Measurements from ENCODE around the gene GPR18.
"Not testable (repeated sequence)": the region's sequence is repeated elsewhere in the genome, so short reads cannot be mapped to it uniquely, and the experiment has no call there.

The GPR18 gene

DNA sequence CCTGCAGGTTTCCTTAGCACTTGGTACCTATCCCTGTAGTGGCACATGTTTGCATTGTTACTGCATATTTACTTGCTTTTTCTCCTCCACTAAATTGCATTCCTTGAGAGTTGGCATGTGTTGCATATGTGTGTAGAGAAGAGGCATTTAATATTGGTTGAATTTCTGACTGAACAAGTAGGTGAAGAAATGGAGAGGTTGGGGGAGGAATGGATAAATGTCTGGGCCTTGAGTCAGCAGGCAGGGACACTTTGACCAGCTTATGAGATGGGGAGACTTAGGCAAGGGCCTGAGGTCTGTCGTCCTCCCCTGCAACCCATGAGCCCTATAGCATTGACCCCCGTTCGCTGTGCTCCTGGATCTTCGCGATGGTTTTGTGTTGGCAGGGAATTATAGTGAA lies 2.0 kb upstream of the GPR18 start:
- no peak overlapping the region for H3K9ac ChIP-seq (ENCODE audit: low read depth in 1 of 2, low read length in 2 of 2)

DNA sequence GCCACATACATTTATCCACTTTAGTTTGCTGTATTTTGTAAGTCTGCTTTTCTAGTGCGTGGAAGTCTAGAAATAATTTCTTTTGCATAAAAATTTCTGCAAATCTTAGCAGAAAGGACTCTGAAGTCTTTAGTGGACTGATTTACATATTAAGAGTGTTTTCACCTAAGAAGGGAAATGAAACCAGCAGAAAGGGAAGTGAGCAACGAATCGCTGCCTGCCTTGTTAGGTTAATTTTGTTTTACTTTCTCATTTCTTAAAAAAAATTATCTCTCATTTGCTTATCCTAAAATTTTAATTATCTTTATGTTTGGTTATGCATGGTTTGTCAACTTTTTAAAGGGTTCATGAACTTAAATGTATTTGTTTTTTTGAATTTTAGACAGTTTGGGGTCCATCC lies 767 bp upstream of the GPR18 start:
- no peaks in the 10 kb centered on the region for H3K27me3 ChIP-seq (ENCODE audit: control insufficient read depth in 2 of 2, insufficient read depth in 2 of 2, low read length in 2 of 2)
- peaks cover 0 to 13% of the 10 kb centered on the region in 2 donors for H3K4me1 ChIP-seq (ENCODE audit: control insufficient read depth in 2 of 2, insufficient read depth in 2 of 2, low read length in 2 of 2)
- no peak overlapping the region for H3K9ac ChIP-seq (ENCODE audit: low read depth in 1 of 2, low read length in 2 of 2)
- no peak overlapping the region for H3K4me3 ChIP-seq (ENCODE audit: low read length in 2 of 2)
- H3K27ac ChIP-seq (ENCODE audit: low read depth in 2 of 2, low read length in 2 of 2), result peak overlapping the region in 1 of 2 donors; percentile 44
- H3K36me3 ChIP-seq (ENCODE audit: control insufficient read depth in 2 of 2, insufficient read depth in 2 of 2, low read length in 2 of 2), result peaks cover 2 to 17% of the 10 kb centered on the region in 2 donors
- H3K9me3 ChIP-seq (ENCODE audit: control insufficient read depth in 2 of 2, low read length in 2 of 2), result no peaks in the 10 kb centered on the region

More for the DNA sequence above, 2.0 kb upstream of the GPR18 start:
- Histone ChIP-seq H3K27me3 (ENCODE audit: control insufficient read depth in 2 of 2, insufficient read depth in 2 of 2, low read length in 2 of 2) (no peaks in the 10 kb centered on the region), H3K27ac (ENCODE audit: low read depth in 2 of 2, low read length in 2 of 2) (no peak overlapping the region), H3K9me3 (ENCODE audit: control insufficient read depth in 2 of 2, low read length in 2 of 2) (no peaks in the 10 kb centered on the region), H3K4me3 (ENCODE audit: low read length in 2 of 2) (no peak overlapping the region), H3K36me3 (ENCODE audit: control insufficient read depth in 2 of 2, insufficient read depth in 2 of 2, low read length in 2 of 2) (peaks cover 2 to 19% of the 10 kb centered on the region in 2 donors), H3K4me1 (ENCODE audit: control insufficient read depth in 2 of 2, insufficient read depth in 2 of 2, low read length in 2 of 2) (peaks cover 0 to 17% of the 10 kb centered on the region in 2 donors)

DNA sequence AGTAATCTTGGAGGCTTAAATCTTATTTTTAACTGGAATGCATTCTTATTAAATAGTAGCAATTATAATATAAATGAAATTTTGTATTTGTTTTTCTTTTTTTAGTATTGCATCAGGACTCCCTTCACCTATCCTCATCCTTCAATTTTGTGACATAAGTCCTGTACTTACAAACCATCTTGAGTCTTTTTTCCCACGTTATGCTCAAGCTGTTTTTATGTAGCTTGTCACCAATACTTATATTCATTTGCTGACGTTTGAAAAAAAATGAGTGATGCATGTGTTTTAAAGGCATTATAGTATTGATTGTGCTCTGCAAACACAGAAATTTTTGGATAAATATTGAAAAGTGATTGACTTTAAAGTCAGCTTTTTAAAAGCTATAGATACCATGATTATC lies 888 bp downstream of the GPR18 start:
- H3K4me3 ChIP-seq (ENCODE audit: low read length in 2 of 2), result peak overlapping the region in 1 of 2 donors; percentile 63
- no peaks in the 10 kb centered on the region for H3K9me3 ChIP-seq (ENCODE audit: control insufficient read depth in 2 of 2, low read length in 2 of 2)
- no peak overlapping the region for H3K27ac ChIP-seq (ENCODE audit: low read depth in 2 of 2, low read length in 2 of 2)
- H3K27me3 ChIP-seq (ENCODE audit: control insufficient read depth in 2 of 2, insufficient read depth in 2 of 2, low read length in 2 of 2), result no peaks in the 10 kb centered on the region
- H3K4me1 ChIP-seq (ENCODE audit: control insufficient read depth in 2 of 2, insufficient read depth in 2 of 2, low read length in 2 of 2), result peaks cover 0 to 13% of the 10 kb centered on the region in 2 donors
- H3K36me3 ChIP-seq (ENCODE audit: control insufficient read depth in 2 of 2, insufficient read depth in 2 of 2, low read length in 2 of 2), result peaks cover 2 to 17% of the 10 kb centered on the region in 2 donors
- H3K9ac ChIP-seq (ENCODE audit: low read depth in 1 of 2, low read length in 2 of 2), result no peak overlapping the region

DNA sequence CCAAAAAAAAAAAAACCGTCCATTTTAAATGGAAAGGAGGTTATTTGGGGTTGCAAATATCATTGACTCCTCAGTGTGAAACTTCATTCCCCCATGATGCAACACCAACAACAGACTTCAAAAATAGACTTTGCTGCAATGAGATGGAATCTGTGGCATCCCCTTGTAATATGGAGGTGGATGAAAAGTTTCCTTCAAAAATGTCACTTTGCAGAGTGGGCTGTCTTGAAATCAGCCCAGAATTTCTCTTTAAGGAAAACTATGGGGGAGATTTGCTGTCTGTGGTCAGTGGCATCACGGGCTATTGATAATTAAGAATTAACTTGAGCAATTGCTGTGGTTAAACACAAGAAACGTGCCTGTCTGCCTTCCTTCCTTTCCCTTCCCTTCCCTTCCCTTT lies 1.5 kb downstream of the GPR18 start:
- Histone ChIP-seq H3K9ac (ENCODE audit: low read depth in 1 of 2, low read length in 2 of 2) (no peak overlapping the region), H3K27me3 (ENCODE audit: control insufficient read depth in 2 of 2, insufficient read depth in 2 of 2, low read length in 2 of 2) (no peaks in the 10 kb centered on the region), H3K4me3 (ENCODE audit: low read length in 2 of 2) (peak overlapping the region in 1 of 2 donors; percentile 17), H3K36me3 (ENCODE audit: control insufficient read depth in 2 of 2, insufficient read depth in 2 of 2, low read length in 2 of 2) (peaks cover 2 to 17% of the 10 kb centered on the region in 2 donors), H3K9me3 (ENCODE audit: control insufficient read depth in 2 of 2, low read length in 2 of 2) (no peaks in the 10 kb centered on the region), H3K27ac (ENCODE audit: low read depth in 2 of 2, low read length in 2 of 2) (peak overlapping the region in 1 of 2 donors; percentile 18), H3K4me1 (ENCODE audit: control insufficient read depth in 2 of 2, insufficient read depth in 2 of 2, low read length in 2 of 2) (peaks cover 0 to 10% of the 10 kb centered on the region in 2 donors)

DNA sequence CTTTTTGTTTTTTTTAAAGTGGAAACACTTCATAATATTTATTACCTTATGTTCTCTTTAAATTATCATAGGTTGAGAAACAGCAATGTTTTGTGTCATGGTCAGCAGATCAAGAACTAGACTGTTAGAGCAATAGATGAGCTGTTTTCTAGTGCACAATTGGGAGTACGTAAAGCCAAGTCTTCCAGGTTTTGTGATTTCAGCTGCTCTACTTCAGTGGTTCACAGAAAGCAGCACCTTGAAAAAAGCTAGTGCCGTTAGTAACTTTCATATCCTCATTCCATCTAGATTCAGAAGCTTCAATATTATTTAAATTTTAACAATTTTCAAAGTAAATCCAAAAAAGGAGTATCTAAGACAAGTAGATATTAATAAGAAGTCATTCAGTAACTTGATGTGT lies 1.9 kb downstream of the GPR18 start:
- Histone ChIP-seq H3K9me3 (ENCODE audit: control insufficient read depth in 2 of 2, low read length in 2 of 2) (no peaks in the 10 kb centered on the region), H3K4me3 (ENCODE audit: low read length in 2 of 2) (peak overlapping the region in 1 of 2 donors; percentile 17), H3K36me3 (ENCODE audit: control insufficient read depth in 2 of 2, insufficient read depth in 2 of 2, low read length in 2 of 2) (peaks cover 0 to 17% of the 10 kb centered on the region in 2 donors), H3K27ac (ENCODE audit: low read depth in 2 of 2, low read length in 2 of 2) (no peak overlapping the region), H3K4me1 (ENCODE audit: control insufficient read depth in 2 of 2, insufficient read depth in 2 of 2, low read length in 2 of 2) (peaks cover 0 to 10% of the 10 kb centered on the region in 2 donors), H3K27me3 (ENCODE audit: control insufficient read depth in 2 of 2, insufficient read depth in 2 of 2, low read length in 2 of 2) (no peaks in the 10 kb centered on the region), H3K9ac (ENCODE audit: low read depth in 1 of 2, low read length in 2 of 2) (no peak overlapping the region)

DNA sequence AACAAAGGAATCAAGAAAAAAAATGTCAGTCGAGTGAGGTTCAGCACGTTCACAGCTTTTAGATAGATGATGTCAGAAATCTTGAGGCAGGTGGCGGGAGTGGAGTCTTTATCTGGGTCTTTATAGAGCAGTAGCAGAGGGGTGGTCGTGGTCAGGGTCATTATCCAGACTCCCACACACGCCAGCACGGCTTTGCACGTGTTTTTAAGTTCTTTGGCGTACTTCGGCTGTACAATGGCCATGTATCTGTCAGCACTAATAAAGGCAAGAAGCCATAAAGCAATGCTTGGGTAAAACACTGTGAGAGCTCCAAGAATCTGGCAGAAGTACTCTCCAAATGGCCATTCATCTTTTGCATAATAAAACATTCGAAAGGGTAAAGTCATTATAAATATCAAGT lies 2.9 kb downstream of the GPR18 start:
- H3K27me3 ChIP-seq (ENCODE audit: control insufficient read depth in 2 of 2, insufficient read depth in 2 of 2, low read length in 2 of 2), result no peaks in the 10 kb centered on the region
- no peaks in the 10 kb centered on the region for H3K9me3 ChIP-seq (ENCODE audit: control insufficient read depth in 2 of 2, low read length in 2 of 2)
- H3K4me3 ChIP-seq (ENCODE audit: low read length in 2 of 2), result no peak overlapping the region
- no peak overlapping the region for H3K9ac ChIP-seq (ENCODE audit: low read depth in 1 of 2, low read length in 2 of 2)
- H3K4me1 ChIP-seq (ENCODE audit: control insufficient read depth in 2 of 2, insufficient read depth in 2 of 2, low read length in 2 of 2), result peaks cover 0 to 5% of the 10 kb centered on the region in 2 donors
- H3K27ac ChIP-seq (ENCODE audit: low read depth in 2 of 2, low read length in 2 of 2), result no peak overlapping the region
- H3K36me3 ChIP-seq (ENCODE audit: control insufficient read depth in 2 of 2, insufficient read depth in 2 of 2, low read length in 2 of 2), result peaks cover 0 to 17% of the 10 kb centered on the region in 2 donors

DNA sequence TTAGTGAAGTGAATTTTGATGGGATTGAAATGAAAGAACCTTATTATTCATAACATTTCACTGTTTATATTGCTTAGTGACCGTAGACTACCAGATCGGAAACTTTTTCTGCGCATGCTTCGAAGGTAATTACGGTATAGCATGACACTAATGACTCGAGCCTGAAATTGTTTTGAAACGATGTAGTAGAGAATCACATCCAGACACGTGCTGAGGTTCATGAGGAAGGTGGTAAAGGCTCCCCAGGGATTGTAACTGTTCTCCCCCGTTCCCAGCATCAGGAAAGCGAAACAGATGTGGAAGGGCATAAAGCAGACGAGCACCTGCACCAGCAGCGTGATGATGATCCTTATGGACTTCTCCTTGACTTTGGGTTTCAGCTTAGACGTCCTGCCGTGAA lies 3.3 kb downstream of the GPR18 start:
- Histone ChIP-seq H3K4me1 (ENCODE audit: control insufficient read depth in 2 of 2, insufficient read depth in 2 of 2, low read length in 2 of 2) (peaks cover 0 to 1% of the 10 kb centered on the region in 2 donors), H3K9ac (ENCODE audit: low read depth in 1 of 2, low read length in 2 of 2) (no peak overlapping the region), H3K27me3 (ENCODE audit: control insufficient read depth in 2 of 2, insufficient read depth in 2 of 2, low read length in 2 of 2) (no peaks in the 10 kb centered on the region), H3K9me3 (ENCODE audit: control insufficient read depth in 2 of 2, low read length in 2 of 2) (no peaks in the 10 kb centered on the region), H3K4me3 (ENCODE audit: low read length in 2 of 2) (no peak overlapping the region), H3K27ac (ENCODE audit: low read depth in 2 of 2, low read length in 2 of 2) (no peak overlapping the region), H3K36me3 (ENCODE audit: control insufficient read depth in 2 of 2, insufficient read depth in 2 of 2, low read length in 2 of 2) (peaks cover 0 to 15% of the 10 kb centered on the region in 2 donors)

DNA sequence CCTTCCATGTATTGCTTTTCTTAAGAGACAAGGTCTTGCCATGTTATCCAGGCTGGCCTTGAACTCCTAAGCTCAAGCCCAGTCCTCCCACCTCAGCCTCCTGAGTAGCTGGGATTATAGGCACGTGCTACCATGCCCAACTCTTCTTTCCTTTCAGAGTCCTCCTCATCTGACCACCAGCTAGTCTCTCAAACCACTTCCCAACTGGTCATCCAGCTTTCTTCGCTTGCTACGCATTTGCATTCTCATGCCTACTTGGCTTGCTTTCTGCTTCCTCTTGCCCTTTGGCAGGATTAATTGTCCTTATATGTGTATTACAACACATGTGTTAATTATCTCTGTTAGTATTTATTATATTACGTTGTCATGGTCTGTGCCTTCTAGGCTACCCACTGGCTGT lies 6.3 kb downstream of the GPR18 start:
- no peaks in the 10 kb centered on the region for H3K27me3 ChIP-seq (ENCODE audit: control insufficient read depth in 2 of 2, insufficient read depth in 2 of 2, low read length in 2 of 2)
- H3K4me3 ChIP-seq (ENCODE audit: low read length in 2 of 2), result no peak overlapping the region
- H3K4me1 ChIP-seq (ENCODE audit: control insufficient read depth in 2 of 2, insufficient read depth in 2 of 2, low read length in 2 of 2), result no peaks in the 10 kb centered on the region
- H3K36me3 ChIP-seq (ENCODE audit: control insufficient read depth in 2 of 2, insufficient read depth in 2 of 2, low read length in 2 of 2), result peaks cover 0 to 11% of the 10 kb centered on the region in 2 donors
- H3K9me3 ChIP-seq (ENCODE audit: control insufficient read depth in 2 of 2, low read length in 2 of 2), result no peaks in the 10 kb centered on the region
- H3K9ac ChIP-seq (ENCODE audit: low read depth in 1 of 2, low read length in 2 of 2), result no peak overlapping the region
- H3K27ac ChIP-seq (ENCODE audit: low read depth in 2 of 2, low read length in 2 of 2), result no peak overlapping the region

DNA sequence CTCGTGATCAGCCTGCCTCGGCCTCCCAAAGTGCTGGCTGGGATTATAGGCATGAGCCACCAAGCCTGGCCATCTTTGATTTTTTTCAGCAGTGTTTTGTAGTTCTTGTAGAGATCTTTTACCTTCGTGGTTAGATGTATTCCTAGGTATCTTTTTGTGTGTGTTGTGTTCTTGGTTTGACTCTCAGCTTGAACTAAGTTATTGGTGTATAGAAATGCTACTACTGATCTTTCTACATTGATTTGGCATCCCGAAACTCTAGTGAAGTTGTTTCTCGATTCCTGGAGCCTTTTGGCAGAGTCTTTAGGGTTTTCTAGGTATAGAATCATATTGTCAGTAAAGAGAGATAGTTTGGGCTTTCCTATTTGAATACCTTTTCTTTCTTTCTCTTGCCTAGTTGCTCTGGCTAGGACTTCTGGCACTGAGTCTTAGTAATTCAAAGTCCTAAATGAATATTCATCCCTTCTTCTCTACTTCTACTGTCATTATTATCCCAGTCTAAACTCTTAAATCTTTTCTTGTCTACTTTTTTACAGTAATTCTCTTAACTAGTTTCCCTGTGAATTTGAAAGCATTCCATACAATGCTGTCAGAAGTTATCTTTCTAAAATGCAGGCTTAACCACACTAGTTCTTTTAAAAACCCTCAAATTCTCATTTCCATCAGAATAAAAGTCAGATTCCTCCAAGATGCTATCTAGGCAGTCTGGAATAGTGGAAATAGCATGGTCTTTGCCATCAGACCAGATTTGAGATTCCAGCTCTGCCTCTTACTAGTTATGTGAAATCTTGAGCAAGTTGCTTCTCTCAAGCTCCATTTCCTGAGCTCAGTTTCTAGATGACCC lies 7.0 kb downstream of the GPR18 start:
- Histone ChIP-seq H3K27me3 (ENCODE audit: control insufficient read depth in 2 of 2, insufficient read depth in 2 of 2, low read length in 2 of 2) (no peaks in the 10 kb centered on the region), H3K9ac (ENCODE audit: low read depth in 1 of 2, low read length in 2 of 2) (no peak overlapping the region), H3K4me1 (ENCODE audit: control insufficient read depth in 2 of 2, insufficient read depth in 2 of 2, low read length in 2 of 2) (no peaks in the 10 kb centered on the region), H3K27ac (ENCODE audit: low read depth in 2 of 2, low read length in 2 of 2) (no peak overlapping the region), H3K9me3 (ENCODE audit: control insufficient read depth in 2 of 2, low read length in 2 of 2) (no peaks in the 10 kb centered on the region), H3K4me3 (ENCODE audit: low read length in 2 of 2) (no peak overlapping the region), H3K36me3 (ENCODE audit: control insufficient read depth in 2 of 2, insufficient read depth in 2 of 2, low read length in 2 of 2) (peaks cover 0 to 11% of the 10 kb centered on the region in 2 donors)

DNA sequence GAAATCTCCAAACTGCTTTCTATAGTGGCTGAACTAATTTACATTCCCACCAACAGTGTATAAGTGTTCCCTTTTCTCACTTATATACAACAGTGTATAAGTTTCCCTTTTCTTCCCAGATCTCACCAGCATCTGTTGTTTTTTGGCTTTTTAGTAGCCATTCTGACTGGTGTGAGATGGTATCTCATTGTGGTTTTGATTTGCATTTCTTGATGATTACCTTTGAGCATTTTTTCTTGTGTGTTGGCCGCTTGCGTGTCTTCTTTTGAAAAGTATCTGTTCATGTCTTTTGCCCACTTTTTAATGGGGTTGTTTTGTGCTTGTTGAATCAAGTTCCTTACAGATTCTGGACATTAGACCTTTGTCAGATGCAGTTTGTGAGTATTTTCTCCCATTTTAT lies 8.6 kb downstream of the GPR18 start:
- not testable (repeated sequence) for H3K9me3 ChIP-seq (ENCODE audit: control insufficient read depth in 2 of 2, low read length in 2 of 2); H3K27ac ChIP-seq (ENCODE audit: low read depth in 2 of 2, low read length in 2 of 2); H3K27me3 ChIP-seq (ENCODE audit: control insufficient read depth in 2 of 2, insufficient read depth in 2 of 2, low read length in 2 of 2); H3K4me3 ChIP-seq (ENCODE audit: low read length in 2 of 2); H3K9ac ChIP-seq (ENCODE audit: low read depth in 1 of 2, low read length in 2 of 2); H3K4me1 ChIP-seq (ENCODE audit: control insufficient read depth in 2 of 2, insufficient read depth in 2 of 2, low read length in 2 of 2); H3K36me3 ChIP-seq (ENCODE audit: control insufficient read depth in 2 of 2, insufficient read depth in 2 of 2, low read length in 2 of 2)

All from mucosa of rectum (tissue), 2 donors.